ENCODE data around the gene DOCK11.
"Not testable (repeated sequence)": the region's sequence is repeated elsewhere in the genome, so short reads cannot be mapped to it uniquely, and the experiment has no call there.

DOCK11 gene

DNA sequence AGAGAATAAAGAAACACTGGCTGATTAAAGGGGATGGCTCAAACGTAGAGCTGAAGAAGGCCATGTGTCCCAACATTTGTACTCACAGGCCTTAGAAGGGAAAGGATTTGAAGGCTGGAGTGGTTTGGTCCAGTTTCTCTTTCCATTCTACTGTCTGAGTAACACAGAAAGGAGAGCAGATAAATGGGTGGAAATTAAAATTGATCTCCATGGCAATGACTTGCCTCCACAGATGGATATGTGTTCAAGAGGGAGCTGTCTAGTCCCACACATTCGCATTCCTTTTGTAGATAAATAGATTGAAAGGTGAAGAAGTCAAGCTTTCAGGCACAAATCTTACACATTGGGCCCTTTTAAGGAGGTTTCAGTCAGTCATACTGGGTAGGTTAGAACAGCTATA lies 74.6 kb downstream of the DOCK11 start:
- DNase-seq (ENCODE audit: extremely low spot score), result no peak
- POLR2A ChIA-PET, result no interaction called here
- CTCF ChIA-PET, result interaction anchor here (0.7 kb wide), 1 partner anchor 32 kb away, joined by 3 read pairs; no protein-coding TSS in a partner anchor
- TF ChIP-seq L3MBTL2 (conservative IDR thresholded peaks at IDR 0.05), result no peak
- TF ChIP-seq, protein P1, sequence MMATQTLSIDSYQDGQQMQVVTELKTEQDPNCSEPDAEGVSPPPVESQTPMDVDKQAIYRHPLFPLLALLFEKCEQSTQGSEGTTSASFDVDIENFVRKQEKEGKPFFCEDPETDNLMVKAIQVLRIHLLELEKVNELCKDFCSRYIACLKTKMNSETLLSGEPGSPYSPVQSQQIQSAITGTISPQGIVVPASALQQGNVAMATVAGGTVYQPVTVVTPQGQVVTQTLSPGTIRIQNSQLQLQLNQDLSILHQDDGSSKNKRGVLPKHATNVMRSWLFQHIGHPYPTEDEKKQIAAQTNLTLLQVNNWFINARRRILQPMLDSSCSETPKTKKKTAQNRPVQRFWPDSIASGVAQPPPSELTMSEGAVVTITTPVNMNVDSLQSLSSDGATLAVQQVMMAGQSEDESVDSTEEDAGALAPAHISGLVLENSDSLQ (IDR thresholded peaks at IDR 0.05), result no peak
- TF ChIP-seq SUZ12 (IDR thresholded peaks at IDR 0.05), result no peak

DNA sequence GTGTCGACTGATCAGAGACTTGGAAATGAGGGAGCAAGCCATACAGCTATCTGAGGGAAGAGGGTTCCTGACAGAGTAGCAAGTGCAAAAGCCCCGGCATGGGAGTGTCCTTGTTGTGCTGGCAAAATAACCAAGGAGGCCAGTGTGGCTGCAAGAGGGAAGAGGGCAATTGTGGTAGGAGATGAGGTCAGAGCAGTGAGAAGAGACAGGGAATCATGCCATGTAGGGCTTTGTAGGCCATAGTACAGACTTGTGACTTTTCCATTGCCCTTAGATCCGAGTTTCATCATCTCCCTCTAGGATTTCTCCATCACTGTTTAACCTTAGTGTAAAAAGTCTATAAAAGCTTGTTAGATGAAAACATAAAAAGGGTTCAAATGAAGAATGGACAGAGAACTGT lies 76.2 kb downstream of the DOCK11 start:
- DNase-seq (ENCODE audit: extremely low spot score), result no peak
- CTCF ChIA-PET, result no interaction called here
- POLR2A ChIA-PET, result no interaction called here
- TF ChIP-seq LEF1 (IDR thresholded peaks at IDR 0.05; ENCODE audit: borderline replicate concordance) (no peak), L3MBTL2 (conservative IDR thresholded peaks at IDR 0.05) (no peak), FOXK2 (IDR thresholded peaks at IDR 0.05) (no peak), FOXM1 (IDR thresholded peaks at IDR 0.05; ENCODE audit: borderline replicate concordance) (no peak), HDGF (IDR thresholded peaks at IDR 0.05; ENCODE audit: borderline replicate concordance) (no peak)

DNA sequence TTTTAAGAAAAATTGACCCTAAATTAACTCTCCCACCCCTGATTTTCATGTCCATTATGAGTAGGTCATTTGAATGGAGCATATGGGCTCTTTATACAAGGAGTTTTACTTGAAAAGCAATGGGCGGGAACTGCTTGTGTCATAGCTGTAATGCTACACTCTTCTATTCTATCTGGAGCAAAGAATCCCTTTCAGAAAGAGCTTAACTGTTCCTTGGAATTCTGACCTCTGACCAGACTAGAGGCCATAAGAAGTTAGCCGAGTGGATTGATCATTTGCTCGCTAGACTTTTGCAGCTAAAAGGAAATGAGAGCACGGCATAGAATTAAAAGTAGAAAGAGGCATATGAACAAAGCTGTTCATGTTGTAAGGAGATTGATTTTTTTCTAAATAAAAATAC lies 79.1 kb downstream of the DOCK11 start:
- ChIA-PET POLR2A (no interaction called here), CTCF (interaction anchor here (0.9 kb wide), 1 partner anchor 28 kb away, joined by 3 read pairs; no protein-coding TSS in a partner anchor)
- TF ChIP-seq BHLHE40 (IDR thresholded peaks at IDR 0.05; ENCODE audit: borderline replicate concordance) (no peak), L3MBTL2 (conservative IDR thresholded peaks at IDR 0.05) (no peak), ELF4 (IDR thresholded peaks at IDR 0.05) (no peak), HDGF (IDR thresholded peaks at IDR 0.05; ENCODE audit: borderline replicate concordance) (no peak), SUZ12 (IDR thresholded peaks at IDR 0.05) (no peak), CTBP1 (IDR thresholded peaks at IDR 0.05; ENCODE audit: borderline replicate concordance) (no peak), TARDBP (IDR thresholded peaks at IDR 0.05) (no peak), ZNF384 (IDR thresholded peaks at IDR 0.05) (no peak), ARNT (IDR thresholded peaks at IDR 0.05) (no peak), SP1 (IDR thresholded peaks at IDR 0.05) (no peak), LEF1 (IDR thresholded peaks at IDR 0.05; ENCODE audit: borderline replicate concordance) (no peak), FOXM1 (IDR thresholded peaks at IDR 0.05; ENCODE audit: borderline replicate concordance) (no peak), FOXA1 (IDR thresholded peaks at IDR 0.05) (no peak), FOXK2 (IDR thresholded peaks at IDR 0.05) (no peak), NFRKB (IDR thresholded peaks at IDR 0.05) (no peak)
- TF ChIP-seq, protein P1 (IDR thresholded peaks at IDR 0.05), result no peak
- DNase-seq (ENCODE audit: extremely low spot score), result no peak

DNA sequence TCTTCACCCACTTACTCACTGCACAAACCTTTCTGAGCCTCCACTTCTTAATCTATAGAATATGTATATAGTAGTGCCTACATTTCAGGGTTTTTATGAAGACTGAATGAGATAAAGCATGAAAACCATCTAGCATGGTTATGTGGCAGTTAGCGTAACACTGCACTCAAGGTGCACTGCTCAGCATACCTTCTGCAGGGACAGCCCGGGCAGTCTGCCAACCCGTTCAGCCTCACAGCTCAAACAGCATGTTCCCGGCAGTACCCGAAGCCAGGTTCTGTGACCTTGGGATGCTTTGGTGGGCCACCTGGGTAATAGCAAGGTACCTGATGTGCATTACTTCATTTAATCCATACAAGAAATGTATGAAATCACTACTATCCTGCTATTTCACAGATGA lies 81.4 kb downstream of the DOCK11 start:
- TF ChIP-seq CTBP1 (IDR thresholded peaks at IDR 0.05; ENCODE audit: borderline replicate concordance), result no peak
- TF ChIP-seq, protein P1 (IDR thresholded peaks at IDR 0.05), result no peak
- no peak for TF ChIP-seq TARDBP (IDR thresholded peaks at IDR 0.05)
- no peak for TF ChIP-seq LEF1 (IDR thresholded peaks at IDR 0.05; ENCODE audit: borderline replicate concordance)
- TF ChIP-seq BHLHE40 (IDR thresholded peaks at IDR 0.05; ENCODE audit: borderline replicate concordance), result no peak
- TF ChIP-seq FOXK2 (IDR thresholded peaks at IDR 0.05), result no peak
- TF ChIP-seq NFRKB (IDR thresholded peaks at IDR 0.05), result no peak
- TF ChIP-seq FOXA1 (IDR thresholded peaks at IDR 0.05), result no peak
- TF ChIP-seq L3MBTL2 (conservative IDR thresholded peaks at IDR 0.05), result no peak
- no peak for TF ChIP-seq ARNT (IDR thresholded peaks at IDR 0.05)
- TF ChIP-seq ZNF384 (IDR thresholded peaks at IDR 0.05), result no peak
- no peak for TF ChIP-seq SUZ12 (IDR thresholded peaks at IDR 0.05)
- no peak for TF ChIP-seq FOXM1 (IDR thresholded peaks at IDR 0.05; ENCODE audit: borderline replicate concordance)
- TF ChIP-seq ELF4 (IDR thresholded peaks at IDR 0.05), result no peak
- no peak for TF ChIP-seq HDGF (IDR thresholded peaks at IDR 0.05; ENCODE audit: borderline replicate concordance)
- TF ChIP-seq SP1 (IDR thresholded peaks at IDR 0.05), result no peak
- DNase-seq (ENCODE audit: extremely low spot score), result no peak
- CTCF ChIA-PET, result no interaction called here
- POLR2A ChIA-PET, result no interaction called here

DNA sequence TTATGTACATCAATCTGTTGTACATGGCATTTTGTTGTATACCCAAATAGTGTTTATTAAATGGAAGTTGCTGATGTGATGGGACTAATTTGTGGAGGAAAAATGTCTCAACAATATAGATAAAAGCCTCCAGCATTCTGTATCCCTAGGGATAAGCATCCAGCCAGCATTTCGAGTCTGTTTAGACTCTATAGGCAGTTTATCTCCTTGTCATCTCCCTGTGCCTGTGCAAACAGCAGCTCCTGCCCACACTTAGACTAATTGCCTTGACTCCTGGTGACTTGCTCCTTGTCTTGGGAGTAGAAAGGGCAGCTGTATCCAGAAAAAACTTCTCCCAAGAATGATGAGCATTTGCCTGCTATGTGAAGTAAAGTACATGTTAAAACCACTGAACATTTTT lies 83.8 kb downstream of the DOCK11 start:
- CTCF ChIA-PET, result no interaction called here
- DNase-seq (ENCODE audit: extremely low spot score), result peak; percentile 21
- POLR2A ChIA-PET, result no interaction called here
- no peak for TF ChIP-seq L3MBTL2 (conservative IDR thresholded peaks at IDR 0.05)
- no peak for TF ChIP-seq TARDBP (IDR thresholded peaks at IDR 0.05)
- TF ChIP-seq, protein P1 (IDR thresholded peaks at IDR 0.05), result no peak
- no peak for TF ChIP-seq LEF1 (IDR thresholded peaks at IDR 0.05; ENCODE audit: borderline replicate concordance)
- TF ChIP-seq ELF4 (IDR thresholded peaks at IDR 0.05), result no peak
- no peak for TF ChIP-seq SUZ12 (IDR thresholded peaks at IDR 0.05)
- no peak for TF ChIP-seq FOXK2 (IDR thresholded peaks at IDR 0.05)
- no peak for TF ChIP-seq FOXM1 (IDR thresholded peaks at IDR 0.05; ENCODE audit: borderline replicate concordance)
- no peak for TF ChIP-seq HDGF (IDR thresholded peaks at IDR 0.05; ENCODE audit: borderline replicate concordance)
- TF ChIP-seq FOXA1 (IDR thresholded peaks at IDR 0.05), result no peak
- TF ChIP-seq CTBP1 (IDR thresholded peaks at IDR 0.05; ENCODE audit: borderline replicate concordance), result no peak
- no peak for TF ChIP-seq SP1 (IDR thresholded peaks at IDR 0.05)
- no peak for TF ChIP-seq NFRKB (IDR thresholded peaks at IDR 0.05)
- no peak for TF ChIP-seq BHLHE40 (IDR thresholded peaks at IDR 0.05; ENCODE audit: borderline replicate concordance)
- no peak for TF ChIP-seq ZNF384 (IDR thresholded peaks at IDR 0.05)
- TF ChIP-seq ARNT (IDR thresholded peaks at IDR 0.05), result no peak

DNA sequence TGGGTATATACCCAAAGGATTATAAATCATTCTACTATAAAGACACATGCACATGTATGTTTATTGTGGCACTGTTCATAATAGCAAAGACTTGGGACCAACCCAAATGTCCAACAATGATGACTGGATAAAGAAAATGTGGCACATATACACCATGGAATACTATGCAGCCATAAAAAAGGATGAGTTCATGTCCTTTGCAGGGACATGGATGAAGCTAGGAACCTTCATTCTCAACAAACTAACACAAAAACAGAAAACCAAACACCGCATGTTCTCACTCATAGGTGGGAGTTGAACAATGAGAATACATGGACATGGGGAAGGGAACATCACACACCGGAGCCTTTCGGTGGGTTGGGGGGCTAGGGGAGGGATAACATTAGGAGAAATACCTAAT lies 87.3 kb downstream of the DOCK11 start:
- DNase-seq (ENCODE audit: extremely low spot score); POLR2A ChIA-PET; CTCF ChIA-PET: not testable (repeated sequence)

Data from HEK293T (cell line).